Pancreas (tissue), 10 donors: ENCODE measurements around the gene PIK3CA. TPM values are rescaled to one million over a fixed set of nuclear protein-coding genes. Genes with fewer than 3 reads are reported as not detected.

Experiments
- ATAC-seq, 4 donors: fragments of 200-7000 bp; cut with Tn5 transposase; one replicate each; pipeline versions ENCODE4 v1.8.0 to v1.9.1; 2020; ENCODE audit warnings: mild to moderate bottlenecking in 4 of 4, moderate library complexity in 4 of 4
- DNase-seq, 6 donors: peaks; one replicate each; pipeline ENCODE4 v3.0.0-alpha.2; 2020
- FAIRE-seq: peaks from 2 replicates; lab custom pipeline; 2012; peaks lifted over from hg19 to GRCh38; lab: Jason Lieb, UNC
- H3K27ac ChIP-seq, 4 donors: fragments of 200-600 bp; sonication (generic); 1 replicate in 3 of 4; 2 replicates in 1 of 4; pipeline versions ENCODE4 v1.5.0 to v1.8.0; 2020
- H3K27me3 ChIP-seq, 4 donors: fragments of 200-600 bp; one replicate each; pipeline ENCODE4 v1.8.0; 2021
- H3K36me3 ChIP-seq, 3 donors: fragments of 200-600 bp; sonication (generic) in 1 of 3; one replicate each; pipeline versions ENCODE4 v1.5.0 to v1.8.0; 2020 to 2021
- H3K4me1 ChIP-seq, 3 donors: fragments of 200-600 bp; one replicate each; pipeline ENCODE4 v1.8.0; 2021
- H3K4me3 ChIP-seq, 4 donors: fragments of 200-600 bp; sonication (generic) in 2 of 4; one replicate each; pipeline versions ENCODE4 v1.5.0 to v1.8.0; 2020 to 2021
- H3K9me3 ChIP-seq, 4 donors: fragments of 200-600 bp; one replicate each; pipeline ENCODE4 v1.8.0; 2021
- WGBS, 2 donors: extraction: QIAGEN DNeasy Blood & Tissue Kit; methylation state at CpG; one replicate each; pipeline ENCODE4 v1.1.7; 2013; 5-methylcytosine and 5-hydroxymethylcytosine counted together
- intact Hi-C, 3 donors: fragments of 100-400 bp; cut with DNase I; formaldehyde crosslinking; loops; one replicate each; pipeline versions ENCODE4 v1.11.1 to v1.14.2; 2022
- polyA plus RNA-seq, 2 donors: library from polyadenylated mRNA; stranded (reverse); fragments of 200-250 nt; gene quantifications; one replicate each; pipeline ENCODE4 v1.2.3, GENCODE V29; 2013
- total RNA-seq, 6 donors: library from RNA; stranded (reverse); fragmentation: NEBNext Ultra II Directional in 4 of 6; extraction: Animal tissue kit (Norgen Biotek cat#: 25700) in 4 of 6; gene quantifications; one replicate each; pipeline versions ENCODE4 v1.2.1 to v1.2.4, GENCODE V29; 2021 to 2023
- TF ChIP-seq, protein P1 (sequence below), 4 donors: fragments of 200-600 bp; sonication (generic) in 3 of 4; IDR thresholded peaks; one replicate each; pipeline versions ENCODE4 v1.5.0 to v1.8.0; 2021; ENCODE audit warnings: antibody characterized with exemption in 4 of 4
- donor health status: healthy with polysubstance abuse.
- donor health status: DM: no; HTN: no; CAD: no; lungs with moderate emphysema.
- donor health status: DM: no; HTN: no; CAD: no.
- donor health status: control.
- donor health status: control.
- donor health status: Bipolar disorder and iron deficiency.
- donor health status: DM: yes; HTN: yes; CAD: no.
- donor health status: DM: no; HTN: no; CAD: no.
- donor health status: DM: no; HTN: no; CAD: no.
- donor health status: DM: yes; HTN: yes; CAD: no.

The PIK3CA gene
- total and polyA plus RNA-seq, 8 donors: 1.6 to 15.6 (median 6.4) TPM

DNA sequence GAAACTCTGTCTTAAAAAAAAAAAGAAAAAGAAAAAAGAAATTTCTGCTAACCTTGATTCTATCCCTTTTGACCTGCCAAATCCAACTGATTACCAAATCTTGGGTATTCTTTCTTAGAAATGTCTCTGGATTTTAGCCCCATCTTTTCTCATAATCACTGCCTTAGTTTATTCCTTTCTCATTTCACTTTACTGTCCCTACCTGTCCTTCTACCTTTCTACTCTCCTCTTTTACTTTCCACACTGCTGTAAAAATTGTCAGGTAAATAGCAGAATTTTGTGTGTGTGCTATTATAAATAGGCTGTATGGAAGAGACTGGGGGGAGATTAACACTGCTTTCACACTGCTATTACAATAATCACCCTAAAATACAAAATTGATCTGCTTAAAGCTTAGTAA is 16.7 kb downstream of the PIK3CA start:
- H3K4me1 ChIP-seq: peaks cover 0 to 12% (median 7%) of the 10 kb centered on the region in 3 donors
- FAIRE-seq (no peak), ATAC-seq (no peak), DNase-seq (no peak)
- no peak overlapping the region for H3K4me3 ChIP-seq
- intact Hi-C loops: no loop called here
- TF ChIP-seq, protein P1, sequence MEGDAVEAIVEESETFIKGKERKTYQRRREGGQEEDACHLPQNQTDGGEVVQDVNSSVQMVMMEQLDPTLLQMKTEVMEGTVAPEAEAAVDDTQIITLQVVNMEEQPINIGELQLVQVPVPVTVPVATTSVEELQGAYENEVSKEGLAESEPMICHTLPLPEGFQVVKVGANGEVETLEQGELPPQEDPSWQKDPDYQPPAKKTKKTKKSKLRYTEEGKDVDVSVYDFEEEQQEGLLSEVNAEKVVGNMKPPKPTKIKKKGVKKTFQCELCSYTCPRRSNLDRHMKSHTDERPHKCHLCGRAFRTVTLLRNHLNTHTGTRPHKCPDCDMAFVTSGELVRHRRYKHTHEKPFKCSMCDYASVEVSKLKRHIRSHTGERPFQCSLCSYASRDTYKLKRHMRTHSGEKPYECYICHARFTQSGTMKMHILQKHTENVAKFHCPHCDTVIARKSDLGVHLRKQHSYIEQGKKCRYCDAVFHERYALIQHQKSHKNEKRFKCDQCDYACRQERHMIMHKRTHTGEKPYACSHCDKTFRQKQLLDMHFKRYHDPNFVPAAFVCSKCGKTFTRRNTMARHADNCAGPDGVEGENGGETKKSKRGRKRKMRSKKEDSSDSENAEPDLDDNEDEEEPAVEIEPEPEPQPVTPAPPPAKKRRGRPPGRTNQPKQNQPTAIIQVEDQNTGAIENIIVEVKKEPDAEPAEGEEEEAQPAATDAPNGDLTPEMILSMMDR (IDR thresholded peaks at IDR 0.05): no peak
- no peaks in the 10 kb centered on the region for H3K9me3 ChIP-seq
- no peaks in the 10 kb centered on the region for H3K27me3 ChIP-seq
- H3K27ac ChIP-seq: no peak overlapping the region
- no peaks in the 10 kb centered on the region for H3K36me3 ChIP-seq

GRCh38 chr3:179166561-179167201 is 18.5 kb downstream of the PIK3CA start:
- FAIRE-seq (no peak), DNase-seq (no peak), ATAC-seq (no peak)
- Histone ChIP-seq H3K4me1 (peaks cover 0 to 12% (median 7%) of the 10 kb centered on the region in 3 donors), H3K9me3 (no peaks in the 10 kb centered on the region), H3K36me3 (no peaks in the 10 kb centered on the region), H3K27ac (no peak overlapping the region), H3K4me3 (no peak overlapping the region), H3K27me3 (no peaks in the 10 kb centered on the region)
- TF ChIP-seq, protein P1 (IDR thresholded peaks at IDR 0.05): no peak
- intact Hi-C loops: no loop called here
- WGBS, 2 donors: 39 to 47% methylated on average over 2 of the region's 2 CpGs

DNA sequence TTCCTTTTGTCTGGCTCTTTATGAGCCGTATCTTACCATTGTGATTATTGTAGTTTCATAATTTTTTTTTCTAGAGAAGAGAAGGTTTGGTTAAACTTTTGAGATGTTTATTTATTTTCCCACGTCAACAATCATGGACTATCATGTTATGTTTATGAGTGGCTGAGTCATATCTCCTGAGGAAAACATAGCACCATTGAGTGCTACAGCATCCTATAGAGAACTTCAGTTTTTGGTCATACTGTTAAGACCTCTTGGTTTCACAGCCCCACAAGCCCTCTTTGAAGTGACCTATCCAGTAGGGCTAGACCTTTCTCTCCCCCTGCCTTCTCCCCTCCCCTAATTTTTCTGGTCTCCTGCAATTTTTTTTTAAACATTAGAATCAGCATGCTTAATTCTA is 20.8 kb downstream of the PIK3CA start:
- Histone ChIP-seq H3K9me3 (peaks cover 0 to 3% (median 0%) of the 10 kb centered on the region in 4 donors), H3K4me1 (peaks cover 0 to 5% (median 0%) of the 10 kb centered on the region in 3 donors), H3K4me3 (no peak overlapping the region), H3K36me3 (no peaks in the 10 kb centered on the region), H3K27me3 (no peaks in the 10 kb centered on the region), H3K27ac (no peak overlapping the region)
- DNase-seq: no peak
- 87 to 89% methylated on average over 2 of the region's 2 CpGs for WGBS, 2 donors
- intact Hi-C loops: no loop called here
- no peak for FAIRE-seq
- ATAC-seq: no peak
- TF ChIP-seq, protein P1 (IDR thresholded peaks at IDR 0.05): no peak

GRCh38 chr3:179172546-179172945 is 24.4 kb downstream of the PIK3CA start:
- no peak for ATAC-seq
- peaks cover 0 to 3% (median 0%) of the 10 kb centered on the region in 4 donors for H3K9me3 ChIP-seq
- TF ChIP-seq, protein P1 (IDR thresholded peaks at IDR 0.05): no peak
- intact Hi-C loops: no loop called here
- H3K27ac ChIP-seq: no peak overlapping the region
- no peaks in the 10 kb centered on the region for H3K36me3 ChIP-seq
- FAIRE-seq: no peak
- no peak for DNase-seq
- no peaks in the 10 kb centered on the region for H3K27me3 ChIP-seq
- H3K4me1 ChIP-seq: no peaks in the 10 kb centered on the region
- H3K4me3 ChIP-seq: no peak overlapping the region

DNA sequence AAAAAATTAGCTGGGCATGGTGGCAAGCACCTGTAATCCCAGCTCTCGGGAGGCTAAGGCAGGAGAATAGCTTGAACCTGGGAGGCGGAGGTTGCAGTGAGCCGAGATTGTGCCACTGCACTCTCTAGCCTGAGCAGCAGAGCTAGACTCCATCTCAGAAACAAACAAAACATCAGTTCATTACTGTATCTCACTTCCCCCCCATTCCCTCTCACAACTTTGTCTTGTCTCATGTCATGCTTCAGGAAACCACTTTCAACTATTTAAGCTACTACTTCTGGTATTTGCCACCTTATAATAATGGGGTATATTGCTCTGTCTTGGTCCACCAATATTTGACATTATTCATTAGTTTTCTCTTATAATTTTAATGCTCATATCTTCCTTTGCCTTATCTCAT is 26.2 kb downstream of the PIK3CA start:
- H3K36me3 ChIP-seq: no peaks in the 10 kb centered on the region
- no peak for DNase-seq
- intact Hi-C loops: no loop called here
- H3K4me3 ChIP-seq: no peak overlapping the region
- TF ChIP-seq, protein P1 (IDR thresholded peaks at IDR 0.05): no peak
- ATAC-seq: no peak
- H3K27ac ChIP-seq: no peak overlapping the region
- H3K27me3 ChIP-seq: no peaks in the 10 kb centered on the region
- FAIRE-seq: no peak
- no peaks in the 10 kb centered on the region for H3K4me1 ChIP-seq
- WGBS, 2 donors: 95 to 96% methylated on average over 3 of the region's 3 CpGs
- peaks cover 0 to 3% (median 0%) of the 10 kb centered on the region in 4 donors for H3K9me3 ChIP-seq
